K562 (cell line): ENCODE results near the gene GEMIN2.

ENCODE experiments used
- BCOR ChIP-seq: fragments of 450-650 bp; IDR thresholded peaks from 2 replicates; pipeline ENCODE4 v1.6.1; 2016
- BMI1 ChIP-seq: fragments of 150-350 bp; IDR thresholded peaks from 2 replicates; pipeline ENCODE4 v1.6.1; 2014; ENCODE audit warnings: low read length
- CEBPB ChIP-seq: fragments of 450-650 bp; IDR thresholded peaks from 2 replicates; pipeline ENCODE4 v1.6.1; 2016; ENCODE audit warnings: missing genetic modification characterization, missing compliant biosample characterization
- JUN ChIP-seq, 2 experiments: sonication (generic) in 1 of 2; formaldehyde crosslinking in 1 of 2; IDR thresholded peaks; 2 replicates each; pipeline versions ENCODE4 v1.6.1 to v1.8.0; 2012 to 2022; ENCODE audit warnings: borderline replicate concordance in 2 of 2, mild to moderate bottlenecking in 2 of 2, improper control_type of control experiment in 1 of 2, low read depth in 1 of 2, low read length in 1 of 2, missing genetic modification reagents in 1 of 2
- MTA1 ChIP-seq: fragments of 450-650 bp; IDR thresholded peaks from 2 replicates; pipeline ENCODE4 v1.6.1; 2017; ENCODE audit warnings: borderline replicate concordance
- NFIC ChIP-seq: fragments of 450-650 bp; IDR thresholded peaks from 2 replicates; pipeline ENCODE4 v1.6.1; 2017; ENCODE audit warnings: mild to moderate bottlenecking, inconsistent platforms
- POLR2A ChIP-seq: fragments of 450-650 bp; conservative IDR thresholded peaks from 2 replicates; pipeline ENCODE4 v1.6.1; 2016
- ZNF274 ChIP-seq: IDR thresholded peaks from 2 replicates; pipeline ENCODE4 v1.6.1; 2011; ENCODE audit warnings: low read depth, mild to moderate bottlenecking, low read length, moderate library complexity, borderline replicate concordance

DNA sequence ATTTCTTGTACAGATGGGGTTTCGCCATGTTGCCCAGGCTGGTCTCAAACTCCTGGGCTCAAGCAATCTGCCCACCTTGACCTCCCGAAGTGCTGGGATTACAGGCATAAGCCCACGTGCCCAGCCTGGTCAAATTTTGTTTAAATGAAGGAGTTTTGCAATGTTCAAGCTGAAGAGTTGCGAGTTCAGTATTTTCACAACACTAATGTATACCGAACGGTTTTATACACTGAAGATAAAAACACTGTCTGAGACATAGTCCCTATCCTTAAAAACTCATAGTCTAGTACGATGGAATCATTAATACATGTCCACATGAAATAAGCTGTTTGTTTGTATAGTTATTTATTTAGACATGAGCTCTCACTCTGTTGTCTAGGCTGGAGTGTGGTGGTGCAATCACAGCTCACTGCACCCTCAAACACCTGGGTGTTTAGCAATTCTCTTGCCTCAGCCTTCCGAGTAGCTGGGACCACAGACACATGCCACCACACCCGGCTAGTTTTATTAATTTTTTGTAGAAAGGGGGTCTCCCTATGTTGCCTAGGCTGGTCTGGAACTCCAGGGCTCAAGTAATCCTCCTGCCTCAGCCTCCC is 40.6 kb downstream of the GEMIN2 start:
- TF ChIP-seq ZNF274, result no peak
- TF ChIP-seq JUN (IDR thresholded peaks at IDR 0.05; ENCODE audit: borderline replicate concordance, low read depth, low read length), result no peak
- TF ChIP-seq JUN (CRISPR knock-in tag; IDR thresholded peaks at IDR 0.05; ENCODE audit: borderline replicate concordance), result no peak
- no peak for TF ChIP-seq CEBPB
- TF ChIP-seq BMI1, result no peak
- TF ChIP-seq NFIC, result no peak
- no peak for TF ChIP-seq POLR2A
- no peak for TF ChIP-seq MTA1
- TF ChIP-seq BCOR, result no peak
